HCT116 (cell line): ENCODE data around the gene UCHL3. TPM values are rescaled to one million over a fixed set of nuclear protein-coding genes. Genes with fewer than 3 reads are reported as not detected.

Experiments
- ATAC-seq: fragments of 200-7000 bp; cut with Tn5 transposase; 2 replicates; pipeline ENCODE4 v1.9.1; 2020; ENCODE audit warnings: mild to moderate bottlenecking, moderate library complexity
- BruUV-seq: library from RNA; stranded (reverse); fragments of 400-500 nt; replicated peaks from 2 replicates; lab custom pipeline; 2021; lab: Mats Ljungman, UMichigan
- CTCF ChIA-PET: fragments of 300-600 bp; sonication (Branson Sonifier 250); formaldehyde crosslinking; loops from one replicate; lab custom pipeline; 2021; ENCODE audit warnings: antibody characterized with exemption; lab: Charles Lee
- POLR2A ChIA-PET: fragments of 300-600, 350-600 bp; sonication (Branson Sonifier 250); formaldehyde crosslinking; loops from one replicate; lab custom pipeline; 2021; ENCODE audit warnings: antibody characterized with exemption; lab: Charles Lee
- RAD21 ChIA-PET, 2 experiments: fragments of 300-600 bp; sonication (Branson Sonifier 250); formaldehyde crosslinking; loops; one replicate each; lab custom pipeline; 2023; ENCODE audit warnings: low total read pairs in 2 of 2; ENCODE audit not compliant: uncharacterized antibody in 2 of 2, unreplicated experiment in 2 of 2, low non-redundant PET in 1 of 2; lab: Charles Lee
- DNase-seq: peaks from one replicate; pipeline ENCODE4 v3.0.0-alpha.2; 2010; ENCODE audit warnings: low read depth, low spot score
- H2AFZ ChIP-seq: fragments of 200-600 bp; shearing (Covaris generic), sonication (generic); 2 replicates; pipeline ENCODE4 v1.6.1; 2017; ENCODE audit warnings: low read depth, mixed run types, mixed read lengths, antibody characterized with exemption, low read length; ENCODE audit not compliant: poor library complexity, severe bottlenecking
- H3K27ac ChIP-seq: 2 replicates; pipeline ENCODE4 v1.5.1; 2012; ENCODE audit warnings: low read depth, low read length
- H3K27me3 ChIP-seq: fragments of 200-600 bp; sonication (generic); 2 replicates; pipeline ENCODE4 v1.6.1; 2016; ENCODE audit warnings: mixed run types, low read length, mixed read lengths; ENCODE audit not compliant: insufficient read depth
- H3K36me3 ChIP-seq, 2 experiments: fragments of 200-500 bp in 1 of 2; fragments of 200-600 bp in 1 of 2; sonication (Bioruptor generic) in 1 of 2; sonication (generic) in 1 of 2; 2 replicates each; pipeline versions ENCODE4 v1.5.1 to v1.6.1; 2014 to 2016; ENCODE audit warnings: low read length in 2 of 2, inconsistent platforms in 1 of 2, mixed read lengths in 1 of 2, mixed run types in 1 of 2; ENCODE audit not compliant: insufficient read depth in 2 of 2, control insufficient read depth in 1 of 2
- H3K4me1 ChIP-seq, 2 experiments: fragments of 200-600 bp in 1 of 2; sonication (generic) in 1 of 2; 2 replicates each; pipeline versions ENCODE4 v1.5.1 to v1.6.1; 2012 to 2017; ENCODE audit warnings: low read length in 2 of 2, inconsistent platforms in 1 of 2, mild to moderate bottlenecking in 1 of 2, mixed read lengths in 1 of 2, mixed run types in 1 of 2, moderate library complexity in 1 of 2; ENCODE audit not compliant: insufficient read depth in 2 of 2, control insufficient read depth in 1 of 2
- H3K4me2 ChIP-seq: fragments of 200-600 bp; sonication (generic); 2 replicates; pipeline ENCODE4 v1.6.1; 2017; ENCODE audit warnings: mixed run types, low read length, mixed read lengths
- H3K4me3 ChIP-seq, 2 experiments: fragments of 200-600 bp in 1 of 2; sonication (generic) in 1 of 2; replicated peaks in 1 of 2; 2 replicates each; pipeline ENCODE4 v1.5.1; 2011 to 2016; ENCODE audit warnings: low read length in 2 of 2, control low read depth in 1 of 2, low read depth in 1 of 2, mild to moderate bottlenecking in 1 of 2, mixed read lengths in 1 of 2, mixed run types in 1 of 2
- H3K79me2 ChIP-seq: fragments of 200-600 bp; sonication (generic); 2 replicates; pipeline ENCODE4 v1.6.1; 2017; ENCODE audit warnings: mild to moderate bottlenecking, mixed run types, low read length, moderate library complexity, mixed read lengths; ENCODE audit not compliant: insufficient read depth
- H3K9ac ChIP-seq: fragments of 200-600 bp; sonication (generic); 2 replicates; pipeline ENCODE4 v1.6.1; 2016; ENCODE audit warnings: low read length, mixed read lengths
- H3K9me2 ChIP-seq: fragments of 200-600 bp; sonication (generic), shearing (Covaris generic); 2 replicates; pipeline ENCODE4 v1.6.1; 2017; ENCODE audit warnings: mixed run types, mild to moderate bottlenecking, moderate library complexity; ENCODE audit not compliant: insufficient read depth
- H3K9me3 ChIP-seq, 2 experiments: fragments of 200-500 bp in 1 of 2; fragments of 200-600 bp in 1 of 2; sonication (Bioruptor generic) in 1 of 2; sonication (generic) in 1 of 2; 2 replicates each; pipeline ENCODE4 v1.6.1; 2014 to 2017; ENCODE audit warnings: low read length in 2 of 2, mixed read lengths in 2 of 2, inconsistent platforms in 1 of 2, low read depth in 1 of 2, mild to moderate bottlenecking in 1 of 2, mixed run types in 1 of 2, moderate library complexity in 1 of 2; ENCODE audit not compliant: control insufficient read depth in 1 of 2, insufficient read depth in 1 of 2
- H4K20me1 ChIP-seq: fragments of 200-600 bp; sonication (generic), shearing (Covaris generic); 2 replicates; pipeline ENCODE4 v1.6.1; 2017; ENCODE audit warnings: mixed run types, mild to moderate bottlenecking, moderate library complexity; ENCODE audit not compliant: insufficient read depth
- CEBPB ChIP-seq: IDR thresholded peaks from 2 replicates; pipeline ENCODE4 v1.6.1; 2012; ENCODE audit warnings: low read depth
- EGR1 ChIP-seq: IDR thresholded peaks from 2 replicates; pipeline ENCODE4 v1.6.1; 2012; ENCODE audit warnings: low read depth
- ELF1 ChIP-seq: IDR thresholded peaks from 2 replicates; pipeline ENCODE4 v1.6.1; 2012; ENCODE audit warnings: low read depth, borderline replicate concordance
- EZH2phosphoT487 ChIP-seq: fragments of 200-600 bp; IDR thresholded peaks from 2 replicates; pipeline ENCODE4 v1.6.1; 2018; ENCODE audit warnings: antibody characterized with exemption, borderline replicate concordance
- FOSL1 ChIP-seq: IDR thresholded peaks from 2 replicates; pipeline ENCODE4 v1.6.1; 2012; ENCODE audit warnings: low read depth
- POLR2A ChIP-seq: IDR thresholded peaks from 2 replicates; pipeline ENCODE4 v1.7.0; 2011; ENCODE audit warnings: borderline replicate concordance; ENCODE audit not compliant: insufficient read depth, insufficient read length; ENCODE audit errors: extremely low read depth
- POLR2AphosphoS5 ChIP-seq: IDR thresholded peaks from 2 replicates; pipeline ENCODE4 v1.6.1; 2011; ENCODE audit warnings: mild to moderate bottlenecking, low read depth, low read length, moderate library complexity
- RAD21 ChIP-seq: IDR thresholded peaks from 2 replicates; pipeline ENCODE4 v1.6.1; 2012; ENCODE audit warnings: low read depth, mild to moderate bottlenecking
- SIN3A ChIP-seq: IDR thresholded peaks from 2 replicates; pipeline ENCODE4 v1.6.1; 2012; ENCODE audit warnings: low read depth
- SP1 ChIP-seq: IDR thresholded peaks from 2 replicates; pipeline ENCODE4 v1.6.1; 2012; ENCODE audit warnings: low read depth
- SRF ChIP-seq: IDR thresholded peaks from 2 replicates; pipeline ENCODE4 v1.6.1; 2012; ENCODE audit warnings: low read depth
- ZFX ChIP-seq: fragments of 450-650 bp; IDR thresholded peaks from 2 replicates; pipeline ENCODE4 v1.6.1; 2017
- intact Hi-C: fragments of 100-400 bp; cut with micrococcal nuclease; formaldehyde crosslinking; loops from 2 replicates; pipeline ENCODE4 v1.10.0; 2022
- total RNA-seq: library from RNA; stranded (reverse); gene quantifications from one replicate; pipeline ENCODE4 v1.2.1, GENCODE V29; 2021; ENCODE audit not compliant: unreplicated experiment
- TF ChIP-seq, protein P1 (sequence below), 3 experiments: fragments of 200-600 bp in 1 of 3; sonication (generic) in 1 of 3; IDR thresholded peaks in 2 of 3; conservative IDR thresholded peaks in 1 of 3; 2 replicates each; pipeline ENCODE4 v1.5.1; 2012 to 2017; ENCODE audit warnings: low read depth in 2 of 3, low read length in 2 of 3, antibody characterized with exemption in 1 of 3, borderline replicate concordance in 1 of 3, control low read depth in 1 of 3, mild to moderate bottlenecking in 1 of 3, mixed read lengths in 1 of 3, mixed run types in 1 of 3, moderate library complexity in 1 of 3; ENCODE audit not compliant: insufficient read depth in 1 of 3

Gene UCHL3
- total RNA-seq, 1 experiment from 2014 or later = 32.4 TPM

DNA sequence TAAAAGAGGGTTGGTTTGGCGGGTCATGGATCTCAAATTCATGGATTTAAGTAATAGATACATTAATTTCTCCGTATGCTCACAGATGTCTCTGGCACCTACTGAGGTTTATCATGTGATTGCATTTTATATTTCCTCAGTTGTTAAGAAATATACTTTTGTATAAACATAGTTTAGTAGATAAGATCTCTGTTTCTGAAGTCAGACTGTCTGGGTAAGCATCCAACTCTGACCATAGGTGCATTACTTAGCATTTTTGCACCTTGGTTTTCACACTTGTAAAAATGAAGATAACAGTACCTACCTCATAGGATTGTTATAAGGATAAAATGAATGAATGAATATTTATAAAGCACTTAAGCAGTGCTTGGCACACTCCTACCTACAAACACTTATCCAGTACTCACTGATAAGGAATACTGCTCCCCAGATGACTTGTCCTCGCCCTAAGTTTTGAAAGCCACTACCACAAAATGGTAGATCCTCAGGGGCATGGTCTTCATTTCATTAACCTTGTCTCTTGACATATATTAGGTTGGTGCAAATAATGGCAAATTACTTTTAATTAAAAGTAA is 38.5 kb upstream of the UCHL3 start:
- no peaks in the 10 kb centered on the region for H3K36me3 ChIP-seq
- ATAC-seq (no peak), DNase-seq (no peak)
- intact Hi-C loops = no loop called here
- ChIA-PET POLR2A (no interaction called here), CTCF (no interaction called here), RAD21 (no interaction called here)
- H3K4me3 ChIP-seq = no peak overlapping the region
- no peaks in the 10 kb centered on the region for H4K20me1 ChIP-seq
- H3K4me2 ChIP-seq = no peak overlapping the region
- H3K9ac ChIP-seq = no peak overlapping the region
- TF ChIP-seq SIN3A = no peak
- no peak for TF ChIP-seq POLR2A
- no peak for TF ChIP-seq POLR2AphosphoS5
- no peaks in the 10 kb centered on the region for H3K9me3 ChIP-seq
- no peaks in the 10 kb centered on the region for H3K27me3 ChIP-seq
- peak overlapping the region; percentile 32 for H2AFZ ChIP-seq
- no peaks in the 10 kb centered on the region for H3K4me1 ChIP-seq
- H3K79me2 ChIP-seq = no peaks in the 10 kb centered on the region
- BruUV-seq = no TSS peak
- H3K9me2 ChIP-seq = no peaks in the 10 kb centered on the region
- no peak overlapping the region for H3K27ac ChIP-seq

DNA sequence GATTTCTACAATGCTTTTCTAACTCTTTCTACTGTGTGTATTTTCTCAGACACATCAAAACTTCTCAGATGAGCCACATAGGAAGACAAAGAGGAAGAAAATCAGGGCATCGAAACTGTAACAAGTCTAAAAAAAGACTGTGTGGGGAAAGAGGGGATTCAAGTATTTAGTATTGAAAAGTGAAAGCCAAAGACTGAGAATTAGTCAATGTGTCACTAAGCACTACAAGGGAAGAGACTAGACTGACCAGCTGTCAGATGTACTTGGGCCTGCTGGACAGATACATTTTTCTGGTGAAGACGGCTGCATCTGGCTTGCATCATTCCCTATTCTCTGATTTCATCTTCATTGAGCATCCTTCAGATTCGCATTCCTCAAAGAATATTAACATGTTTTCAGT is 37.3 kb upstream of the UCHL3 start:
- ATAC-seq = no peak

More for the DNA sequence above, 37.3 kb upstream of the UCHL3 start:
- BruUV-seq = no TSS peak
- Histone ChIP-seq H3K27ac (no peak overlapping the region), H3K27me3 (no peaks in the 10 kb centered on the region), H3K4me1 (no peaks in the 10 kb centered on the region), H3K4me3 (no peak overlapping the region), H3K9me2 (no peaks in the 10 kb centered on the region), H2AFZ (peak overlapping the region; percentile 64), H4K20me1 (no peaks in the 10 kb centered on the region), H3K79me2 (no peaks in the 10 kb centered on the region), H3K4me2 (no peak overlapping the region), H3K36me3 (no peaks in the 10 kb centered on the region), H3K9me3 (no peaks in the 10 kb centered on the region), H3K9ac (no peak overlapping the region)
- intact Hi-C loops = no loop called here
- RAD21 ChIA-PET = no interaction called here
- TF ChIP-seq POLR2AphosphoS5 (no peak), ELF1 (no peak), EGR1 (no peak), SP1 (no peak), POLR2A (no peak), CEBPB (no peak), FOSL1 (no peak), RAD21 (no peak), SRF (no peak), EZH2phosphoT487 (no peak), ZFX (no peak)
- TF ChIP-seq, protein P1, sequence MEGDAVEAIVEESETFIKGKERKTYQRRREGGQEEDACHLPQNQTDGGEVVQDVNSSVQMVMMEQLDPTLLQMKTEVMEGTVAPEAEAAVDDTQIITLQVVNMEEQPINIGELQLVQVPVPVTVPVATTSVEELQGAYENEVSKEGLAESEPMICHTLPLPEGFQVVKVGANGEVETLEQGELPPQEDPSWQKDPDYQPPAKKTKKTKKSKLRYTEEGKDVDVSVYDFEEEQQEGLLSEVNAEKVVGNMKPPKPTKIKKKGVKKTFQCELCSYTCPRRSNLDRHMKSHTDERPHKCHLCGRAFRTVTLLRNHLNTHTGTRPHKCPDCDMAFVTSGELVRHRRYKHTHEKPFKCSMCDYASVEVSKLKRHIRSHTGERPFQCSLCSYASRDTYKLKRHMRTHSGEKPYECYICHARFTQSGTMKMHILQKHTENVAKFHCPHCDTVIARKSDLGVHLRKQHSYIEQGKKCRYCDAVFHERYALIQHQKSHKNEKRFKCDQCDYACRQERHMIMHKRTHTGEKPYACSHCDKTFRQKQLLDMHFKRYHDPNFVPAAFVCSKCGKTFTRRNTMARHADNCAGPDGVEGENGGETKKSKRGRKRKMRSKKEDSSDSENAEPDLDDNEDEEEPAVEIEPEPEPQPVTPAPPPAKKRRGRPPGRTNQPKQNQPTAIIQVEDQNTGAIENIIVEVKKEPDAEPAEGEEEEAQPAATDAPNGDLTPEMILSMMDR (IDR thresholded peaks at IDR 0.05 in 2 of 3, conservative IDR thresholded peaks at IDR 0.05 in 1 of 3; ENCODE audit: borderline replicate concordance in 1 of 3, insufficient read depth in 1 of 3, low read depth in 2 of 3, low read length in 2 of 3) = no peak
- POLR2A ChIA-PET = no interaction called here
- CTCF ChIA-PET = no interaction called here
- no peak for DNase-seq
